ENCODE data around the gene OR5F1.

The OR5F1 gene

GRCh38 chr11:55966391-55966790 is 28.0 kb downstream of the OR5F1 start:
- no peak for TF ChIP-seq CTCF (IDR thresholded peaks at IDR 0.05; ENCODE audit: low read depth, low read length)
- DNase-seq (ENCODE audit: low read depth, low spot score), result no peak
- no peak overlapping the region for H3K4me3 ChIP-seq (ENCODE audit: low read depth, low read length)
- in situ Hi-C loops (cut with HindIII; ENCODE audit: low sequenced_read_pairs), result no loop called here

GRCh38 chr11:55956521-55956920 is 37.9 kb downstream of the OR5F1 start:
- no peak overlapping the region for H3K4me3 ChIP-seq (ENCODE audit: low read depth, low read length)
- no peak for DNase-seq (ENCODE audit: low read depth, low spot score)
- in situ Hi-C loops (cut with HindIII; ENCODE audit: low sequenced_read_pairs), result no loop called here
- TF ChIP-seq CTCF (IDR thresholded peaks at IDR 0.05; ENCODE audit: low read depth, low read length), result no peak

GRCh38 chr11:55949330-55949729 is 45.1 kb downstream of the OR5F1 start:
- in situ Hi-C loops (cut with HindIII; ENCODE audit: low sequenced_read_pairs), result no loop called here
- no peak for DNase-seq (ENCODE audit: low read depth, low spot score)
- TF ChIP-seq CTCF (IDR thresholded peaks at IDR 0.05; ENCODE audit: low read depth, low read length), result no peak
- H3K4me3 ChIP-seq (ENCODE audit: low read depth, low read length), result no peak overlapping the region
